GM12878 (cell line): ENCODE measurements around the gene FAM234B. TPM values are rescaled to one million over a fixed set of nuclear protein-coding genes. Genes with fewer than 3 reads are reported as not detected.
"Not testable (repeated sequence)": the region's sequence is repeated elsewhere in the genome, so short reads cannot be mapped to it uniquely, and the experiment has no call there.

Experiments used
- ATAC-seq: fragments of 200-7000 bp; cut with Tn5 transposase; 3 replicates; pipeline ENCODE4 v1.9.1; 2020; ENCODE audit warnings: mild to moderate bottlenecking, moderate library complexity
- BruUV-seq: library from RNA; stranded (reverse); fragments of 400-500 nt; replicated peaks from 2 replicates; lab custom pipeline; 2021; lab: Mats Ljungman, UMichigan
- CTCF ChIA-PET: fragments of 300-600 bp; sonication (Branson Sonifier 250); formaldehyde crosslinking; extraction: SDS; loops from one replicate; lab custom pipeline; 2021; ENCODE audit warnings: inconsistent platforms; lab: Yijun Ruan, JAX
- POLR2A ChIA-PET: fragments of 350-600 bp; formaldehyde crosslinking; extraction: SDS; loops from one replicate; lab custom pipeline; 2021; ENCODE audit warnings: inconsistent platforms; lab: Charles Lee
- RAD21 ChIA-PET: fragments of 300-600 bp; sonication (Branson Sonifier 250); formaldehyde crosslinking; loops from one replicate; lab custom pipeline; 2023; ENCODE audit warnings: antibody characterized with exemption; ENCODE audit not compliant: unreplicated experiment; lab: Charles Lee
- SMC1A ChIA-PET: fragments of 300-600 bp; sonication (Branson Sonifier 250); formaldehyde crosslinking; loops from one replicate; lab custom pipeline; 2023; ENCODE audit not compliant: unreplicated experiment, uncharacterized antibody; lab: Charles Lee
- DNase-seq: peaks from one replicate; pipeline ENCODE4 v3.0.0-alpha.2; 2011; ENCODE audit warnings: low read depth, low spot score
- FAIRE-seq: peaks from 3 replicates; lab custom pipeline; 2011; peaks lifted over from hg19 to GRCh38; lab: Jason Lieb, UNC
- H2AFZ ChIP-seq: 2 replicates; pipeline ENCODE4 v1.6.0; 2011; ENCODE audit warnings: low read depth, low read length, control low read depth; ENCODE audit not compliant: control insufficient read depth
- H3K27ac ChIP-seq: 2 replicates; pipeline ENCODE4 v1.5.1; 2011; ENCODE audit warnings: control low read depth; ENCODE audit not compliant: control insufficient read depth, insufficient read depth
- H3K27me3 ChIP-seq, 2 experiments: replicated peaks in 1 of 2; 2 replicates each; pipeline versions ENCODE4 v1.6.0 to v1.6.1; 2011; ENCODE audit warnings: low read length in 1 of 2; ENCODE audit not compliant: control insufficient read depth in 2 of 2, insufficient read depth in 2 of 2
- H3K36me3 ChIP-seq, 2 experiments: 2 replicates each; pipeline ENCODE4 v1.5.1; 2011; ENCODE audit warnings: low read length in 1 of 2; ENCODE audit not compliant: control insufficient read depth in 2 of 2, insufficient read depth in 2 of 2
- H3K4me1 ChIP-seq: 2 replicates; pipeline ENCODE4 v1.6.1; 2011; ENCODE audit warnings: mild to moderate bottlenecking, low read length, moderate library complexity, mixed read lengths; ENCODE audit not compliant: control insufficient read depth, insufficient read depth
- H3K4me2 ChIP-seq: 2 replicates; pipeline ENCODE4 v1.6.0; 2011; ENCODE audit warnings: control low read depth; ENCODE audit not compliant: control insufficient read depth, insufficient read depth
- H3K4me3 ChIP-seq: fragments of 200-600 bp; sonication (generic); 2 replicates; pipeline ENCODE4 v1.5.1; 2016
- H3K79me2 ChIP-seq: 2 replicates; pipeline ENCODE4 v1.6.0; 2011; ENCODE audit warnings: low read length; ENCODE audit not compliant: control insufficient read depth, insufficient read depth
- H3K9ac ChIP-seq: 2 replicates; pipeline ENCODE4 v1.8.0; 2011; ENCODE audit warnings: low read length, control low read depth, mixed read lengths; ENCODE audit not compliant: control insufficient read depth, insufficient read depth
- H3K9me3 ChIP-seq: replicated peaks from 3 replicates; pipeline ENCODE4 v1.5.1; 2011; ENCODE audit warnings: mild to moderate bottlenecking, low read length; ENCODE audit not compliant: control insufficient read depth, insufficient read depth
- H4K20me1 ChIP-seq: 2 replicates; pipeline ENCODE4 v1.6.0; 2011; ENCODE audit not compliant: control insufficient read depth, insufficient read depth
- BMI1 ChIP-seq: fragments of 450-650 bp; IDR thresholded peaks from 2 replicates; pipeline ENCODE4 v1.6.1; 2016; ENCODE audit warnings: mild to moderate bottlenecking, moderate library complexity, borderline replicate concordance
- CBFB ChIP-seq: IDR thresholded peaks from 2 replicates; pipeline ENCODE4 v1.6.1; 2016; ENCODE audit warnings: antibody characterized with exemption, low read depth
- NFYA ChIP-seq: IDR thresholded peaks from 2 replicates; pipeline ENCODE4 v1.6.1; 2011; ENCODE audit warnings: low read depth, mild to moderate bottlenecking, low read length, improper control_type of control experiment, borderline replicate concordance
- NR2C2 ChIP-seq: IDR thresholded peaks from 2 replicates; pipeline ENCODE4 v1.6.1; 2011; ENCODE audit warnings: borderline replicate concordance, low read depth; ENCODE audit not compliant: control insufficient read depth, insufficient read length
- PML ChIP-seq: IDR thresholded peaks from 2 replicates; pipeline ENCODE4 v1.6.1; 2012; ENCODE audit warnings: low read length, inconsistent platforms
- RAD21 ChIP-seq: IDR thresholded peaks from 2 replicates; pipeline ENCODE4 v1.6.1; 2011; ENCODE audit warnings: mild to moderate bottlenecking, low read depth, low read length, moderate library complexity; ENCODE audit not compliant: insufficient read depth
- RUNX3 ChIP-seq: IDR thresholded peaks from 2 replicates; pipeline ENCODE4 v1.6.1; 2012; ENCODE audit warnings: low read length, inconsistent platforms
- SIN3A ChIP-seq: IDR thresholded peaks from 2 replicates; pipeline ENCODE4 v1.6.1; 2012; ENCODE audit warnings: low read depth, low read length, improper control_type of control experiment
- TARDBP ChIP-seq: IDR thresholded peaks from 2 replicates; pipeline ENCODE4 v1.6.1; 2016; ENCODE audit warnings: borderline replicate concordance
- TBL1XR1 ChIP-seq: IDR thresholded peaks from 2 replicates; pipeline ENCODE4 v1.6.1; 2012; ENCODE audit warnings: low read depth, low read length, improper control_type of control experiment
- YBX1 ChIP-seq: fragments of 450-650 bp; IDR thresholded peaks from 2 replicates; pipeline ENCODE4 v1.6.1; 2016; ENCODE audit warnings: antibody characterized with exemption
- WGBS: methylation state at CpG from one replicate; pipeline ENCODE4 v1.1.6; 2016; ENCODE audit warnings: low lambda C conversion rate; ENCODE audit not compliant: insufficient replicate concordance, insufficient coverage; ENCODE audit errors: missing lambda C conversion rate; 5-methylcytosine and 5-hydroxymethylcytosine counted together
- in situ Hi-C: fragments of 300-500 bp; cut with MboI; formaldehyde crosslinking; loops from 9 replicates; pipeline ENCODE4 v1.14.3; 2018; ENCODE audit warnings: mixed read lengths
- intact Hi-C: fragments of 100-400 bp; cut with micrococcal nuclease; formaldehyde crosslinking; loops from one replicate; pipeline ENCODE4 v1.14.2; 2022; ENCODE audit not compliant: unreplicated experiment
- polyA plus RNA-seq, 11 experiments: library from polyadenylated mRNA; depleted of rRNA in 4 of 11; unstranded in 6 of 11; stranded (reverse) in 5 of 11; fragments of >200 nt; fragmentation: Nextera tagmentation in 4 of 11; fragmentation: Illumina TruSeq in 1 of 11; extraction: Ambion mirVana in 4 of 11; extraction: Trizol in 1 of 11; gene quantifications; 1 replicate in 1 of 11; 2 replicates in 10 of 11; pipeline versions ENCODE4 v1.2.1 to v1.2.3, GENCODE V29; 2011 to 2016; ENCODE audit warnings: inconsistent platforms in 2 of 11, missing spikeins in 2 of 11, low read depth in 1 of 11
- total RNA-seq, 4 experiments: library from RNA; depleted of rRNA in 3 of 4; stranded (reverse); fragments of >200 nt in 3 of 4; fragmentation: Illumina TruSeq in 1 of 4; extraction: Trizol in 1 of 4; gene quantifications; 2 replicates each; pipeline versions ENCODE4 v1.2.1 to v1.2.3, GENCODE V29; 2013 to 2021
- TF ChIP-seq, protein P1 (sequence below): fragments of 450-650 bp; IDR thresholded peaks from 2 replicates; pipeline ENCODE4 v1.6.1; 2017; ENCODE audit warnings: mild to moderate bottlenecking
- TF ChIP-seq, protein P2 (sequence below): IDR thresholded peaks from 2 replicates; pipeline ENCODE4 v1.6.1; 2011; ENCODE audit warnings: low read depth, low read length, improper control_type of control experiment, borderline replicate concordance

Gene FAM234B
- total and polyA plus RNA-seq, 10 of the 15 experiments (the other 5 are each of a cell fraction or from before 2014, with no cell fraction given) = 0.09 to 2.8 (median 0.18) TPM

DNA sequence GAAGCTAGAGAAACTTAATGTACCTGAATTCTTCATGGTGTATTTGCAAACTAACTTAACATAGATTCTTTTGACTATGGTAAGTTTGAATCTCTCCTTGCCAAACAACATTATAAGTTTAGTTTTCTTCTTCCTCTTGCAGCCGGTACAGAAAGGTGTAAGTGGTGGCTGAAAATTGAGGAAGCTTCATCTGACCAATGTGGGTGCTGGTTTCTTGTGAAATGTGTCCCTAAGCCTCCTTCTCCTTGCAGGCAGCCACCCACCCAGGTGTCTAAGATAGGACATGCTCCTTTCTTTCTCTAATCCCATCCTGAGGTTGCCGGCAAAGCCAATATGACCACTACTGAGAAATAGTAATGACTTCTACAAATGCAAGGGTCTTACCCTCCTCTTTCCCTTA lies 38.7 kb downstream of the FAM234B start:
- DNase-seq (no peak), ATAC-seq (no peak), FAIRE-seq (no peak)
- no peaks in the 10 kb centered on the region for H3K79me2 ChIP-seq
- RAD21 ChIA-PET = no interaction called here
- intact Hi-C loops = no loop called here
- no peak overlapping the region for H3K9ac ChIP-seq
- H3K9me3 ChIP-seq = no peaks in the 10 kb centered on the region; the same call in 2 of the 3 replicates
- no peaks in the 10 kb centered on the region for H4K20me1 ChIP-seq
- no peak overlapping the region for H2AFZ ChIP-seq
- no peaks in the 10 kb centered on the region for H3K36me3 ChIP-seq
- in situ Hi-C loops = no loop called here
- no TSS peak for BruUV-seq
- H3K4me2 ChIP-seq = no peak overlapping the region
- SMC1A ChIA-PET = no interaction called here
- H3K27me3 ChIP-seq = no peaks in the 10 kb centered on the region; a peak in 1 of 4 replicates
- H3K27ac ChIP-seq = no peak overlapping the region
- no peaks in the 10 kb centered on the region for H3K4me1 ChIP-seq
- CTCF ChIA-PET = no interaction called here
- no peak overlapping the region for H3K4me3 ChIP-seq
- TF ChIP-seq, protein P1, sequence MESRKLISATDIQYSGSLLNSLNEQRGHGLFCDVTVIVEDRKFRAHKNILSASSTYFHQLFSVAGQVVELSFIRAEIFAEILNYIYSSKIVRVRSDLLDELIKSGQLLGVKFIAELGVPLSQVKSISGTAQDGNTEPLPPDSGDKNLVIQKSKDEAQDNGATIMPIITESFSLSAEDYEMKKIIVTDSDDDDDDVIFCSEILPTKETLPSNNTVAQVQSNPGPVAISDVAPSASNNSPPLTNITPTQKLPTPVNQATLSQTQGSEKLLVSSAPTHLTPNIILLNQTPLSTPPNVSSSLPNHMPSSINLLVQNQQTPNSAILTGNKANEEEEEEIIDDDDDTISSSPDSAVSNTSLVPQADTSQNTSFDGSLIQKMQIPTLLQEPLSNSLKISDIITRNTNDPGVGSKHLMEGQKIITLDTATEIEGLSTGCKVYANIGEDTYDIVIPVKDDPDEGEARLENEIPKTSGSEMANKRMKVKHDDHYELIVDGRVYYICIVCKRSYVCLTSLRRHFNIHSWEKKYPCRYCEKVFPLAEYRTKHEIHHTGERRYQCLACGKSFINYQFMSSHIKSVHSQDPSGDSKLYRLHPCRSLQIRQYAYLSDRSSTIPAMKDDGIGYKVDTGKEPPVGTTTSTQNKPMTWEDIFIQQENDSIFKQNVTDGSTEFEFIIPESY = no peak
- TF ChIP-seq BMI1 (no peak), TARDBP (no peak), NR2C2 (no peak), CBFB (no peak), NFYA (no peak), TBL1XR1 (no peak), RAD21 (no peak), SIN3A (no peak), YBX1 (no peak), PML (no peak), RUNX3 (no peak)
- TF ChIP-seq, protein P2, sequence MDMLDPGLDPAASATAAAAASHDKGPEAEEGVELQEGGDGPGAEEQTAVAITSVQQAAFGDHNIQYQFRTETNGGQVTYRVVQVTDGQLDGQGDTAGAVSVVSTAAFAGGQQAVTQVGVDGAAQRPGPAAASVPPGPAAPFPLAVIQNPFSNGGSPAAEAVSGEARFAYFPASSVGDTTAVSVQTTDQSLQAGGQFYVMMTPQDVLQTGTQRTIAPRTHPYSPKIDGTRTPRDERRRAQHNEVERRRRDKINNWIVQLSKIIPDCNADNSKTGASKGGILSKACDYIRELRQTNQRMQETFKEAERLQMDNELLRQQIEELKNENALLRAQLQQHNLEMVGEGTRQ = no peak
- WGBS = 75% methylated on average over 2 of the region's 2 CpGs
- POLR2A ChIA-PET = no interaction called here

DNA sequence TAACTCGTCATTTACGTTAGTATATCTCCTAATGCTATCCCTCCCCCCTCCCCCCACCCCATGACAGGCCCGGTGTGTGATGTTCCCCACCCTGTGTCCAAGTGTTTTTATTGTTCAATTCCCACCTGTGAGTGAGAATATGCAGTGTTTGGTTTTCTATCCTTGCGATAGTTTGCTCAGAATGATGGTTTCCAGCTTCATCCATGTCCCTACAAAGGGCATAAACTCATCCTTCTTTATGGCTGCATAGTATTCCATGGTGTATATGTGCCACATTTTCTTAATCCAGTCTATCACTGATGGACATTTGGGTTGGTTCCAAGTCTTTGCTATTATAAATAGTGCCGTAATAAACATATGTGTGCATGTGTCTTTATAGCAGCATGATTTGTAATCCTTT lies 39.5 kb downstream of the FAM234B start:
- H3K36me3 ChIP-seq, H3K27me3 ChIP-seq, H3K9me3 ChIP-seq, H3K4me1 ChIP-seq, H3K27ac ChIP-seq, H3K9ac ChIP-seq, CTCF ChIA-PET, FAIRE-seq, intact Hi-C loops, H2AFZ ChIP-seq, BruUV-seq, in situ Hi-C loops, RAD21 ChIA-PET, H3K4me2 ChIP-seq, ATAC-seq, SMC1A ChIA-PET, POLR2A ChIA-PET, DNase-seq, H3K4me3 ChIP-seq, H4K20me1 ChIP-seq, H3K79me2 ChIP-seq: not testable (repeated sequence)
- 94% methylated on average over 2 of the region's 5 CpGs for WGBS
